CD4-positive, alpha-beta T cell (primary cell): Measurements from ENCODE around the gene ARL10. TPM values are rescaled to one million over a fixed set of nuclear protein-coding genes. Genes with fewer than 3 reads are reported as not detected.

Experiments
- ATAC-seq: fragments of 200-7000 bp; cut with Tn5 transposase; one replicate; pipeline ENCODE4 v1.10.0; 2022; ENCODE audit warnings: mild to moderate bottlenecking; ENCODE audit not compliant: poor library complexity
- CTCF ChIA-PET: fragments of 350-600 bp; sonication (Branson Sonifier 250); formaldehyde crosslinking; loops from one replicate; lab custom pipeline; 2021; ENCODE audit warnings: antibody characterized with exemption, inconsistent platforms; lab: Charles Lee
- POLR2A ChIA-PET: fragments of 350-600 bp; sonication (Branson Sonifier 250); formaldehyde crosslinking; loops from one replicate; lab custom pipeline; 2021; ENCODE audit warnings: antibody characterized with exemption, inconsistent platforms; lab: Charles Lee
- DNase-seq, 14 experiments: peaks; one replicate each; pipeline ENCODE4 v3.0.0-alpha.2; 2013 to 2020; ENCODE audit warnings: mixed read lengths in 2 of 14
- H3K27ac ChIP-seq, 2 donors: one replicate each; pipeline versions ENCODE4 v1.5.1 to v1.7.0; 2013; ENCODE audit warnings: low read length in 2 of 2, low read depth in 1 of 2, mild to moderate bottlenecking in 1 of 2
- H3K27me3 ChIP-seq, 2 experiments: 1 replicate in 1 of 2; 2 replicates in 1 of 2; pipeline versions ENCODE4 v1.6.1 to v1.7.0; 2013; ENCODE audit warnings: low read length in 2 of 2, control low read depth in 1 of 2, mild to moderate bottlenecking in 1 of 2, moderate library complexity in 1 of 2; ENCODE audit not compliant: insufficient read depth in 2 of 2, control insufficient read depth in 1 of 2
- H3K36me3 ChIP-seq: one replicate; pipeline ENCODE4 v1.6.1; 2013; ENCODE audit warnings: low read length, control low read depth; ENCODE audit not compliant: insufficient read depth
- H3K4me1 ChIP-seq: one replicate; pipeline ENCODE4 v1.6.1; 2013; ENCODE audit warnings: low read length, control low read depth; ENCODE audit not compliant: insufficient read depth
- H3K4me3 ChIP-seq: one replicate; pipeline ENCODE4 v1.5.1; 2013; ENCODE audit warnings: mild to moderate bottlenecking, low read length, moderate library complexity
- H3K9me3 ChIP-seq, 2 experiments: 1 replicate in 1 of 2; 2 replicates in 1 of 2; pipeline versions ENCODE4 v1.6.1 to v1.7.0; 2013; ENCODE audit warnings: low read length in 2 of 2, mild to moderate bottlenecking in 2 of 2, control low read depth in 1 of 2, moderate library complexity in 1 of 2; ENCODE audit not compliant: control insufficient read depth in 1 of 2, insufficient read depth in 1 of 2
- H3K27ac Mint-ChIP-seq: one replicate; pipeline ENCODE4 v1.8.0; 2020; ENCODE audit warnings: mixed read lengths
- H3K27me3 Mint-ChIP-seq: one replicate; pipeline ENCODE4 v1.8.0; 2021; ENCODE audit warnings: mixed read lengths
- H3K36me3 Mint-ChIP-seq: one replicate; pipeline ENCODE4 v1.8.0; 2021; ENCODE audit warnings: low read depth, mixed read lengths
- H3K4me1 Mint-ChIP-seq: one replicate; pipeline ENCODE4 v1.8.0; 2021; ENCODE audit warnings: low read depth, mixed read lengths
- H3K4me3 Mint-ChIP-seq: one replicate; pipeline ENCODE4 v1.8.0; 2020; ENCODE audit warnings: mild to moderate bottlenecking, mixed read lengths
- H3K9me3 Mint-ChIP-seq: one replicate; pipeline ENCODE4 v1.8.0; 2020; ENCODE audit warnings: mixed read lengths
- intact Hi-C, 2 experiments: fragments of 100-400 bp; cut with DNase I in 1 of 2; cut with micrococcal nuclease in 1 of 2; formaldehyde crosslinking; loops; one replicate each; pipeline versions ENCODE4 v1.15.1 to v1.9.0; 2023 to 2025; cut with DNase I, micrococcal nuclease
- total RNA-seq, 174 experiments: library from RNA in 2 of 174; stranded (reverse) in 2 of 174; gene quantifications; one replicate each; pipeline ENCODE4 v1.2.3 and lab custom pipeline; 2021 to 2026
- TF ChIP-seq, protein P1 (sequence below): fragments of 200-600 bp; IDR thresholded peaks from one replicate; pipeline ENCODE4 v1.8.0; 2022; ENCODE audit warnings: antibody characterized with exemption, mild to moderate bottlenecking

Gene ARL10
- total RNA-seq, 2 experiments from 2014 or later: 3.2 to 4.4 TPM

DNA sequence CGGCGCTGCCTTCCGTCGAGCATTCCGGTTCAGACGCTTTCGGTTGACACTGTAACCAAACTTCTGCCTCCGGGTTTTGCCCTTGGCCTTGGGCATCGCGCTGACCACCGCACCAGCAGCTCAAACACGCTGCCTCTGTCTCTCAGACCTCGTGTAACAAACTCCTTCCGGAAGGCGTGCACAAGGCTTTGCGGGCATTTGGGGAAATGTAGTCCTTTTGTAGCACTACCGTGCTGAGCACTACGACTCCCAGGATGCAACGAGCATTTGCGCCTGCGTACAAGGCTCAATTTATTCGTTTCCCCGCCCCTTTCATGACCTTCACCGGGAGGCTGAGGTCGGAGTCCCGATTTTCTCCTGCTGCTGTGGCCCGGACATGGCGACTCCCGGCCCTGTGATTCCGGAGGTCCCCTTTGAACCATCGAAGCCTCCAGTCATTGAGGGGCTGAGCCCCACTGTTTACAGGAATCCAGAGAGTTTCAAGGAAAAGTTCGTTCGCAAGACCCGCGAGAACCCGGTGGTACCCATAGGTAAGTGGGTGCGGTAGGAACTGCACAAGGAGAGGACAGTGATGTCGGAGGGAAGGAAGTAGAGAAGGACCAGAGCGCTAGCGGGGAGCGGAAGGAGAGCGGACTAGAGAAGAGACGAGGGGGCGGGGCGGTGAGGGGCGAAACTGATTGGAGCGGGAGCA, 23.3 kb downstream of the ARL10 start, which contains the start of the genes HIGD2A and NOP16:
Gene HIGD2A (plus strand): TSS at position 308 of the 691 bp plus-strand sequence. CDS start 69 bp downstream, at position 377.
Gene NOP16 (minus strand): TSS at position 155 of the 691 bp plus-strand sequence. CDS start 59 bp downstream, at position 96.
- Histone ChIP-seq H3K27me3 (no peaks in the 10 kb centered on the region), H3K4me1 (peaks cover 33% of the 10 kb centered on the region), H3K27ac (peak within 1 kb of the TSS; percentile 87 to 95), H3K36me3 (peaks cover 45% of the 10 kb centered on the region), H3K4me3 (peak within 1 kb of the TSS; percentile 79), H3K9me3 (peaks cover 0 to 5% of the 10 kb centered on the region in 2 experiments)
- Mint-ChIP-seq H3K4me1 (peaks cover 38% of the 10 kb centered on the region), H3K27me3 (no peaks in the 10 kb centered on the region), H3K9me3 (no peaks in the 10 kb centered on the region), H3K27ac (peak within 1 kb of the TSS; percentile 97), H3K4me3 (peak within 1 kb of the TSS; percentile 98), H3K36me3 (peaks cover 67% of the 10 kb centered on the region)
- ChIA-PET CTCF (interaction anchor here (0.6 to 1.8 kb wide), 2 partner anchors 59 to 617 kb away, joined by 3 to 6 read pairs; no protein-coding TSS in a partner anchor), POLR2A (interaction anchor here (0.5 to 4.8 kb wide), 12 partner anchors 14 to 745 kb away, joined by 3 to 77 read pairs (median 6); partner anchors contain the start of genes ARL10, FAF2, KIAA1191 and RNF44)
- DNase-seq: peak; percentile 96 to 100 (median 99)
- intact Hi-C loops: loop anchor here (1.0 to 10.0 kb wide), 6 partner anchors 27 to 1169 kb away; partner anchors contain the start of genes FAF2 (in 2 of the 2), KIAA1191 (in 2 of the 2), FGFR4 (in 1 of the 2) and LMAN2 (in 1 of the 2)
- ATAC-seq: peak; percentile 87
- TF ChIP-seq, protein P1, sequence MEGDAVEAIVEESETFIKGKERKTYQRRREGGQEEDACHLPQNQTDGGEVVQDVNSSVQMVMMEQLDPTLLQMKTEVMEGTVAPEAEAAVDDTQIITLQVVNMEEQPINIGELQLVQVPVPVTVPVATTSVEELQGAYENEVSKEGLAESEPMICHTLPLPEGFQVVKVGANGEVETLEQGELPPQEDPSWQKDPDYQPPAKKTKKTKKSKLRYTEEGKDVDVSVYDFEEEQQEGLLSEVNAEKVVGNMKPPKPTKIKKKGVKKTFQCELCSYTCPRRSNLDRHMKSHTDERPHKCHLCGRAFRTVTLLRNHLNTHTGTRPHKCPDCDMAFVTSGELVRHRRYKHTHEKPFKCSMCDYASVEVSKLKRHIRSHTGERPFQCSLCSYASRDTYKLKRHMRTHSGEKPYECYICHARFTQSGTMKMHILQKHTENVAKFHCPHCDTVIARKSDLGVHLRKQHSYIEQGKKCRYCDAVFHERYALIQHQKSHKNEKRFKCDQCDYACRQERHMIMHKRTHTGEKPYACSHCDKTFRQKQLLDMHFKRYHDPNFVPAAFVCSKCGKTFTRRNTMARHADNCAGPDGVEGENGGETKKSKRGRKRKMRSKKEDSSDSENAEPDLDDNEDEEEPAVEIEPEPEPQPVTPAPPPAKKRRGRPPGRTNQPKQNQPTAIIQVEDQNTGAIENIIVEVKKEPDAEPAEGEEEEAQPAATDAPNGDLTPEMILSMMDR: no peak

- peaks cover 59% of the 10 kb centered on the region for H3K36me3 Mint-ChIP-seq
- DNase-seq (no peak), ATAC-seq (peak; percentile 35)
- peak overlapping the region; percentile 97 for H3K27ac Mint-ChIP-seq
- peaks cover 41% of the 10 kb centered on the region for H3K36me3 ChIP-seq
- H3K27ac ChIP-seq: peak overlapping the region; percentile 87 to 95
- H3K27me3 Mint-ChIP-seq: no peaks in the 10 kb centered on the region
- TF ChIP-seq, protein P1: no peak
- intact Hi-C loops: loop anchor here (2.0 to 10.0 kb wide), 6 partner anchors 59 to 1168 kb away; partner anchors contain the start of genes FAF2 (in 2 of the 2), FGFR4 (in 1 of the 2), LMAN2 (in 1 of the 2) and RGS14 (in 1 of the 2)
- peak overlapping the region; percentile 98 for H3K4me3 Mint-ChIP-seq
- peaks cover 33% of the 10 kb centered on the region for H3K4me1 ChIP-seq
- ChIA-PET CTCF (no interaction called here), POLR2A (interaction anchor here (0.9 to 4.8 kb wide), 11 partner anchors 15 to 744 kb away, joined by 3 to 77 read pairs (median 7); partner anchors contain the start of genes ARL10, FAF2, KIAA1191 and RNF44)
- no peaks in the 10 kb centered on the region for H3K27me3 ChIP-seq
- H3K9me3 Mint-ChIP-seq: no peaks in the 10 kb centered on the region
- peaks cover 0 to 5% of the 10 kb centered on the region in 2 experiments for H3K9me3 ChIP-seq
- peak overlapping the region; percentile 79 for H3K4me3 ChIP-seq
- peaks cover 38% of the 10 kb centered on the region for H3K4me1 Mint-ChIP-seq
Observed at GRCh38 chr5:176389135-176390123, 24.1 kb downstream of the ARL10 start.
